Neuronal stem cell (in vitro differentiated cells): ENCODE data around the gene NFE2L3.

Experiments used
- DNase-seq: peaks from one replicate; pipeline ENCODE4 v3.0.0-alpha.2; 2013; ENCODE audit warnings: low spot score
- H2AFZ ChIP-seq: one replicate; pipeline ENCODE4 v1.6.1; 2013; ENCODE audit warnings: mild to moderate bottlenecking, low read length, inconsistent platforms
- H2AK5ac ChIP-seq: 2 replicates; pipeline ENCODE4 v1.6.1; 2013; ENCODE audit warnings: low read depth, mild to moderate bottlenecking, inconsistent platforms, low read length, moderate library complexity, mixed read lengths
- H2BK120ac ChIP-seq: 2 replicates; pipeline ENCODE4 v1.6.1; 2013; ENCODE audit warnings: low read depth, mild to moderate bottlenecking, inconsistent platforms, low read length, moderate library complexity, mixed read lengths
- H2BK12ac ChIP-seq: one replicate; pipeline ENCODE4 v1.6.1; 2013; ENCODE audit warnings: low read length, inconsistent platforms
- H2BK15ac ChIP-seq: 2 replicates; pipeline ENCODE4 v1.6.1; 2013; ENCODE audit warnings: mild to moderate bottlenecking, low read length, inconsistent platforms, mixed read lengths
- H2BK5ac ChIP-seq: one replicate; pipeline ENCODE4 v1.6.1; 2013; ENCODE audit warnings: inconsistent platforms, mild to moderate bottlenecking, low read length, moderate library complexity
- H3K14ac ChIP-seq: one replicate; pipeline ENCODE4 v1.6.1; 2013; ENCODE audit warnings: low read length, inconsistent platforms
- H3K18ac ChIP-seq: 2 replicates; pipeline ENCODE4 v1.6.1; 2013; ENCODE audit warnings: low read length, inconsistent platforms
- H3K23ac ChIP-seq: 2 replicates; pipeline ENCODE4 v1.6.1; 2013; ENCODE audit warnings: low read depth, mild to moderate bottlenecking, mixed read lengths, low read length, inconsistent platforms; ENCODE audit not compliant: poor library complexity
- H3K27ac ChIP-seq: replicated peaks from 3 replicates; pipeline ENCODE4 v1.5.1; 2013; ENCODE audit warnings: low read length, inconsistent platforms
- H3K27me3 ChIP-seq, 3 experiments: 2 replicates each; pipeline ENCODE4 v1.6.1; 2013; ENCODE audit warnings: low read length in 3 of 3, mild to moderate bottlenecking in 2 of 3, inconsistent platforms in 1 of 3, low read depth in 1 of 3, mixed read lengths in 1 of 3, moderate library complexity in 1 of 3; ENCODE audit not compliant: control insufficient read depth in 3 of 3, insufficient read depth in 3 of 3
- H3K36me3 ChIP-seq, 2 donors: replicated peaks in 1 of 2; 2 replicates each; pipeline ENCODE4 v1.6.1; 2013; ENCODE audit warnings: low read length in 2 of 2; ENCODE audit not compliant: control insufficient read depth in 2 of 2, insufficient read depth in 2 of 2
- H3K4ac ChIP-seq: 2 replicates; pipeline ENCODE4 v1.6.1; 2013; ENCODE audit warnings: inconsistent platforms, mild to moderate bottlenecking, low read length, moderate library complexity
- H3K4me1 ChIP-seq, 2 donors: 1 replicate in 1 of 2; 2 replicates in 1 of 2; pipeline ENCODE4 v1.6.1; 2013; ENCODE audit warnings: low read length in 2 of 2, low read depth in 1 of 2; ENCODE audit not compliant: control insufficient read depth in 2 of 2, insufficient read depth in 1 of 2
- H3K4me2 ChIP-seq: one replicate; pipeline ENCODE4 v1.6.1; 2013; ENCODE audit warnings: mild to moderate bottlenecking, low read length, inconsistent platforms; ENCODE audit not compliant: insufficient read depth, poor library complexity, severe bottlenecking
- H3K4me3 ChIP-seq, 2 donors: 2 replicates each; pipeline ENCODE4 v1.5.1; 2013; ENCODE audit warnings: low read length in 2 of 2, mild to moderate bottlenecking in 2 of 2, inconsistent platforms in 1 of 2, moderate library complexity in 1 of 2
- H3K79me1 ChIP-seq: one replicate; pipeline ENCODE4 v1.6.1; 2013; ENCODE audit warnings: low read depth, mild to moderate bottlenecking, inconsistent platforms, low read length, moderate library complexity
- H3K9ac ChIP-seq: one replicate; pipeline ENCODE4 v1.6.1; 2013; ENCODE audit warnings: mild to moderate bottlenecking, low read depth, low read length, inconsistent platforms; ENCODE audit not compliant: poor library complexity
- H3K9me3 ChIP-seq, 2 donors: replicated peaks in 1 of 2; 2 replicates each; pipeline versions ENCODE3 to v1.6.1; 2013; ENCODE audit warnings: low read length in 2 of 2, mild to moderate bottlenecking in 2 of 2, inconsistent platforms in 1 of 2, low read depth in 1 of 2, mixed read lengths in 1 of 2, moderate library complexity in 1 of 2; ENCODE audit not compliant: control insufficient read depth in 2 of 2, insufficient read depth in 1 of 2
- H4K8ac ChIP-seq: one replicate; pipeline ENCODE4 v1.6.1; 2013; ENCODE audit warnings: low read depth, mild to moderate bottlenecking, inconsistent platforms, low read length, moderate library complexity
- H4K91ac ChIP-seq: one replicate; pipeline ENCODE4 v1.6.1; 2013; ENCODE audit warnings: low read length, low read depth, mild to moderate bottlenecking, inconsistent platforms; ENCODE audit not compliant: poor library complexity
- whole genome bisulfite sequencing, 2 donors: extraction: QIAGEN DNeasy Blood & Tissue Kit; methylation state at CpG; one replicate each; pipeline ENCODE4 v1.1.7; 2013; ENCODE audit warnings: missing lambda C conversion rate in 2 of 2, mixed read lengths in 1 of 2; ENCODE audit not compliant: insufficient read length in 2 of 2, insufficient replicate concordance in 1 of 2; ENCODE audit errors: extremely low coverage in 2 of 2; 5-methylcytosine and 5-hydroxymethylcytosine counted together

Gene NFE2L3

DNA sequence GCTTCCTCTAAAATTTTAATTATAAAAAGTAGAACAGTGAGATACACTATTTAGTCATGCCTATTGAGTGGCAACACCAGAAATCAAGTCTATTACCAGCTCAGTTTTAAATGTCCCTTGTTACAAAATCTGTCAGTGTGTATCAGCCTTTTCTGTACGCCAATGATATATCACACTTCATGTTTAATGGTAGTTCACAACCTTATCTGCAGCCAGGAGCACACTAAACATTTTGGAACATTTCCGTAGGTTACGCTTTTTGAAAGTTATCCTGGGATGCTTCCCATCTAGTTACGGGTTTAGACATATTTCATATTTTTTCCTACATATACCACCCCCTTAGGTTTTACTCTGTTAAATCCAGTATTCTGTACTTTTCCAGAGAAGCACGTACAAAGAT lies 43.2 kb downstream of the NFE2L3 start:
- Histone ChIP-seq H3K23ac (no peak overlapping the region), H2AK5ac (no peak overlapping the region), H3K4ac (no peak overlapping the region), H3K14ac (no peak overlapping the region), H3K9me3 (no peaks in the 10 kb centered on the region), H3K79me1 (peaks cover 3% of the 10 kb centered on the region), H3K27me3 (no peaks in the 10 kb centered on the region), H3K4me3 (no peak overlapping the region), H3K4me1 (peaks cover 3 to 17% of the 10 kb centered on the region in 2 donors), H3K9ac (no peak overlapping the region), H3K4me2 (no peak overlapping the region), H2BK5ac (no peak overlapping the region), H4K91ac (no peak overlapping the region), H2BK15ac (no peak overlapping the region), H3K36me3 (peaks cover 32 to 95% of the 10 kb centered on the region in 2 donors), H4K8ac (no peak overlapping the region), H2BK12ac (no peak overlapping the region), H2AFZ (no peak overlapping the region), H2BK120ac (no peak overlapping the region), H3K18ac (no peak overlapping the region), H3K27ac (no peak overlapping the region)
- WGBS, 2 donors = no CpG with 5 or more reads among the region's 5 CpGs
- DNase-seq = no peak

- peaks cover 27 to 86% of the 10 kb centered on the region in 2 donors for H3K36me3 ChIP-seq
Measured at GRCh38 chr7:26195867-26196657, 44.1 kb downstream of the NFE2L3 start.

GRCh38 chr7:26197153-26198115 lies 45.4 kb downstream of the NFE2L3 start:
- Histone ChIP-seq H3K9me3 (no peaks in the 10 kb centered on the region), H3K4me1 (peaks cover 3 to 17% of the 10 kb centered on the region in 2 donors), H2AFZ (no peak overlapping the region), H3K36me3 (peaks cover 24 to 72% of the 10 kb centered on the region in 2 donors), H3K4me3 (peak overlapping the region; percentile 53 to 85), H3K14ac (no peak overlapping the region), H2BK12ac (no peak overlapping the region), H2BK15ac (no peak overlapping the region), H3K4me2 (peak overlapping the region; percentile 37), H3K9ac (no peak overlapping the region), H3K18ac (no peak overlapping the region), H4K8ac (no peak overlapping the region), H3K4ac (no peak overlapping the region), H2BK120ac (no peak overlapping the region), H2AK5ac (no peak overlapping the region), H3K27me3 (no peaks in the 10 kb centered on the region), H3K27ac (no peak overlapping the region), H3K79me1 (peaks cover 8% of the 10 kb centered on the region), H4K91ac (no peak overlapping the region), H3K23ac (no peak overlapping the region), H2BK5ac (no peak overlapping the region)
- no peak for DNase-seq
- WGBS, 2 donors = no CpG with 5 or more reads among the region's 5 CpGs

More at GRCh38 chr7:26195867-26196657, 44.1 kb downstream of the NFE2L3 start:
- Histone ChIP-seq H2BK15ac (no peak overlapping the region), H3K14ac (no peak overlapping the region), H2BK5ac (no peak overlapping the region), H3K18ac (no peak overlapping the region), H3K27ac (no peak overlapping the region), H2BK12ac (no peak overlapping the region), H3K9me3 (no peaks in the 10 kb centered on the region), H4K91ac (no peak overlapping the region), H3K4ac (no peak overlapping the region), H3K23ac (no peak overlapping the region), H3K4me2 (no peak overlapping the region), H3K4me1 (peaks cover 3 to 17% of the 10 kb centered on the region in 2 donors), H4K8ac (no peak overlapping the region), H3K4me3 (no peak overlapping the region), H3K27me3 (no peaks in the 10 kb centered on the region), H2AFZ (no peak overlapping the region), H2AK5ac (no peak overlapping the region), H3K9ac (no peak overlapping the region), H3K79me1 (peaks cover 3% of the 10 kb centered on the region), H2BK120ac (no peak overlapping the region)
- WGBS, 2 donors = no CpG with 5 or more reads among the region's 10 CpGs
- no peak for DNase-seq
